GM23248 (cell line): Measurements from ENCODE around the gene C20orf141.

Experiments
- EZH2 ChIP-seq: fragments of 200-600 bp; sonication (generic); IDR thresholded peaks from 2 replicates; pipeline ENCODE4 v1.6.1; 2018; ENCODE audit warnings: antibody characterized with exemption, mild to moderate bottlenecking; ENCODE audit not compliant: insufficient read depth, poor library complexity, severe bottlenecking
- EZH2phosphoT487 ChIP-seq: fragments of 200-600 bp; sonication (generic); IDR thresholded peaks from 2 replicates; pipeline ENCODE4 v1.6.1; 2018; ENCODE audit warnings: antibody characterized with exemption, moderate library complexity, mild to moderate bottlenecking, low read depth; ENCODE audit not compliant: insufficient read depth

DNA sequence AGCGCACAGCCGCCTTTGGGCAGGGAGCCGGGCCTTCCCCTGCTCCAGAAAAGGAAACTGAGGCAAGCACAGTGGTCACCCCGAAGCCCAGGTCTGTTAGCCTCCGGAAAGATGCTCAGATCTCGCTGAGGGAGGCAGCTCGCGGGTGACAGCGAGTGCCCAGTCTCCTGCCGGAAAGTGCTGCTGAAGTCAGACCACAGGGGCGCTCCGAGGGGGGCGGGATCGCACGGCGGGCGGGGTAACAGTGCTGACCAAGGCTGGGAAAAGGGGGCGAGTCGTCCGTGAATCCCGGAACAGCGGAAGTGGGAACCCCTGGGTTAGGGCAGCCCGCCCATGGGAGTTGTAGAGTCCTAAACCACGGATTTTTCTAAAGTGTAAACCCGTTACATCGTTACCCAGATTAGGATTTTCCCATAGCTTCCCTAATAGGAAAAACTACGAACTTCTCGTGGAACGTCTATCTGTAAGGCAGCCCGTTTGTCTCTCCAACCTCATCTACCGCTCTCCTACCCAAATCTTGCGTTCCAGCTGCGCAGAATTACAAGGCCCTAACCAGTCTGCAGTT, 26.3 kb downstream of the C20orf141 start:
- no peak for TF ChIP-seq EZH2
- TF ChIP-seq EZH2phosphoT487: no peak
